HG03064 (cell line): Measurements from ENCODE around the gene MYO3A.

ENCODE experiments used
- ATAC-seq: cut with Tn5 transposase; IDR thresholded peaks from one replicate; pipeline ENCODE4 v1.9.1; 2021; ENCODE audit warnings: low read depth; ENCODE audit not compliant: unreplicated experiment

The MYO3A gene

GRCh38 chr10:26243351-26243720, 309.3 kb downstream of the MYO3A start:
- ATAC-seq: no peak

GRCh38 chr10:26249681-26250080, 315.7 kb downstream of the MYO3A start:
- no peak for ATAC-seq

- ATAC-seq: no peak
These were observed 317.9 kb downstream of the MYO3A start for GRCh38 chr10:26251925-26252324.

- no peak for ATAC-seq
These were observed 320.6 kb downstream of the MYO3A start for GRCh38 chr10:26254616-26255015.

DNA sequence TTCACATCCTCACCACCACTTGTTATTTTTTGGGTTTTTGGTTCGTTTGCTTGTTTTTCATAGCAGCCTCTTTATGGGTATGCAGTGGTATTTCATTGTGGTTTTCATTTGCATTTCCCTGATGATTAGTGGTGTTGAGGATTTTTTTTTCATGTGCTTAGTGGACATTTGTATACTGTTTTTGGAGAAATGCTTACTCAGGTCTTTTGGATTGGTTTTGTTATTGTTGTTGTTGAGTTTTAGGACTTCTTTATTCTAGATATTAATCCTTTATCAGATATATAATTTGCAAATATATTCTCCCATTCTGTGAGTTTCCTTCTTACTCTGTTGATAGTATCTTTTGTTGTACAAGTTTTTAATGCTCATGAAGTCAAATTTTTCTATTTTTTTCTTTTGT, 325.3 kb downstream of the MYO3A start:
- no peak for ATAC-seq
